Mesendoderm (in vitro differentiated cells): ENCODE data around the gene PANK2.

Experiments used
- DNase-seq: peaks from one replicate; pipeline ENCODE4 v3.0.0; 2013
- H2AK5ac ChIP-seq: 2 replicates; pipeline ENCODE4 v1.6.1; 2013; ENCODE audit warnings: low read length, inconsistent platforms
- H2BK120ac ChIP-seq: 2 replicates; pipeline ENCODE4 v1.6.1; 2013; ENCODE audit warnings: low read depth, mild to moderate bottlenecking, low read length, moderate library complexity, mixed read lengths
- H2BK15ac ChIP-seq: replicated peaks from 2 replicates; pipeline ENCODE4 v1.6.1; 2013; ENCODE audit warnings: low read depth, mild to moderate bottlenecking, moderate library complexity
- H2BK5ac ChIP-seq: 2 replicates; pipeline ENCODE4 v1.6.1; 2013; ENCODE audit warnings: low read length, inconsistent platforms
- H3K18ac ChIP-seq: 2 replicates; pipeline ENCODE4 v1.6.1; 2013; ENCODE audit warnings: mild to moderate bottlenecking, low read length, mixed read lengths
- H3K23ac ChIP-seq: one replicate; pipeline ENCODE4 v1.6.1; 2013; ENCODE audit warnings: low read length
- H3K27ac ChIP-seq: 2 replicates; pipeline ENCODE4 v1.5.1; 2013; ENCODE audit warnings: low read depth, mild to moderate bottlenecking, inconsistent platforms, low read length, moderate library complexity
- H3K27me3 ChIP-seq: 2 replicates; pipeline ENCODE4 v1.6.1; 2013; ENCODE audit warnings: low read length, control low read depth, mild to moderate bottlenecking, inconsistent platforms; ENCODE audit not compliant: insufficient read depth, poor library complexity
- H3K36me3 ChIP-seq: 2 replicates; pipeline ENCODE4 v1.6.1; 2013; ENCODE audit warnings: low read length, inconsistent platforms; ENCODE audit not compliant: control insufficient read depth, insufficient read depth
- H3K4ac ChIP-seq: one replicate; pipeline ENCODE4 v1.6.1; 2013; ENCODE audit warnings: low read depth, mild to moderate bottlenecking, low read length, moderate library complexity
- H3K4me1 ChIP-seq: 2 replicates; pipeline ENCODE4 v1.6.1; 2013; ENCODE audit warnings: low read depth, low read length, inconsistent platforms; ENCODE audit not compliant: control insufficient read depth
- H3K4me2 ChIP-seq: 2 replicates; pipeline ENCODE4 v1.6.1; 2013; ENCODE audit warnings: low read length
- H3K4me3 ChIP-seq: 2 replicates; pipeline ENCODE4 v1.5.1; 2013; ENCODE audit warnings: mild to moderate bottlenecking, low read length
- H3K56ac ChIP-seq: one replicate; pipeline ENCODE4 v1.6.1; 2013; ENCODE audit warnings: low read length
- H3K79me1 ChIP-seq: 2 replicates; pipeline ENCODE4 v1.6.1; 2013; ENCODE audit warnings: low read length, inconsistent platforms
- H3K79me2 ChIP-seq: 2 replicates; pipeline ENCODE4 v1.6.1; 2013; ENCODE audit warnings: mild to moderate bottlenecking, low read length; ENCODE audit not compliant: control insufficient read depth, insufficient read depth
- H3K9ac ChIP-seq: 2 replicates; pipeline ENCODE4 v1.6.1; 2013; ENCODE audit warnings: low read length, inconsistent platforms
- H4K5ac ChIP-seq: one replicate; pipeline ENCODE4 v1.6.1; 2013; ENCODE audit warnings: low read length
- H4K8ac ChIP-seq: one replicate; pipeline ENCODE4 v1.6.1; 2013; ENCODE audit warnings: low read depth, mild to moderate bottlenecking, control low read depth, low read length, moderate library complexity
- WGBS: extraction: QIAGEN DNeasy Blood & Tissue Kit; methylation state at CpG from one replicate; pipeline ENCODE4 v1.1.7; 2013; ENCODE audit warnings: low lambda C conversion rate, missing lambda C conversion rate; ENCODE audit not compliant: insufficient coverage; ENCODE audit errors: extremely low coverage; 5-methylcytosine and 5-hydroxymethylcytosine counted together

PANK2 gene

DNA sequence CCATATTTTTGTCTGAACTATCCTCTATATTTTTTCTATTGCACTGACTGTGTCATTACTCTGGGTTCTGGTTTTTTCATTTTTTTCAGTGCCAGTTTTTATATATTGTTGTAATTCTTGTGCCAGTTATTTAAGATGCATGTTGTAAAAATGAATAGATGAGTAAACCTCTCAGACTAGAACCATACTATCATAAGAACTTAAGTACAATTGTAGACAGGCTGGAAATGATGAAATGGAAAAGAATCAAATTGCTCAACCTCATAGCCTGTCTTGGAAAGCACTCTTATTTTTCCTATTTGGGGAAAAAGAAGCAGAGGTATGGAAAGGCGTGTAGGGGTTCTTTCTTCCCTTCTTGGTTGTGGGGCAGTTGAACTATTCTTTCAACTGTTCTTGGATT, 30.2 kb downstream of the PANK2 start:
- Histone ChIP-seq H3K27ac (no peak overlapping the region), H4K5ac (no peak overlapping the region), H2BK120ac (no peak overlapping the region), H3K23ac (no peak overlapping the region), H3K4me2 (no peak overlapping the region), H3K4me1 (no peaks in the 10 kb centered on the region), H3K4ac (no peak overlapping the region), H3K36me3 (peaks cover 15% of the 10 kb centered on the region), H3K79me1 (peaks cover 22% of the 10 kb centered on the region), H3K18ac (no peak overlapping the region), H3K27me3 (no peaks in the 10 kb centered on the region), H3K9ac (no peak overlapping the region), H2BK5ac (no peak overlapping the region), H2BK15ac (no peak overlapping the region), H4K8ac (no peak overlapping the region), H3K79me2 (peaks cover 45% of the 10 kb centered on the region), H3K56ac (no peak overlapping the region), H3K4me3 (no peak overlapping the region), H2AK5ac (no peak overlapping the region)
- WGBS: no CpG with 5 or more reads among the region's 1 CpG
- no peak for DNase-seq

DNA sequence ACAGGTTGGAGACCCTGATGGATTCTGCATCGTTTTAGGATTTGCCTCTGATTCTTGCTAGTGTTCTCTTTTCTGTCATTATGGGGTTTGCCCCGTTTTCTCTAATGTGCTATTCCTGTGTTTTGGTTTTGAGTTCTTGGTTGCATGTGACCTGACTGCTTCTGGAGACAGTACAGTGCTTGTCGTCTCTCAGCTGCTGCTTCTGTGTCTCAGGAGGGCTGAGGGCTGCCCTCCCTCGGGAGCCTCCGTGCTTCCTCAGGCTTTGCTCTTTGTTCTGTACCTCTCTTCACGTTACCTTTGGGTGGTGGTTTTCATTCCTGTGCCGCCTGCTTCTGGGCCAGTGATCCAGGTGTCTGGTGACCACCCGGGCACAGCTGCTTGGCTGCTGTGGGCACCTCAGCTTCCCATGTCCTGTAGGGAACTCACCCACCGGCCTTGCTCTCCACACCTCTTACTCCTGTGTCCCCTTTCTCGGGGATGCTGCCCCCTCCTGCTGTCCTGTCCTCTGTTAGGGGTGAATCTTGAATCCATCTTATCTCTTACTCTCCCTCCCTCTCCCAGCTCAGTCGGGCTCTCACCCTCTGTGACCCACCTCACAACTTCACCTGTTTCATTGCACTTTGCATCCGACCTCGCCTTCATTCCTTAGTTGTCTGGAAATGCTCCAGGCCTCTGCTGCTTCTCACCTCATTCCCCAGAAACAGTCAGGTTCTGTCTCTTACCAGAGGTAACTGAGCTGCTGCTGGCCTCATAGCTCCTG, 33.2 kb downstream of the PANK2 start:
- Histone ChIP-seq H4K5ac (no peak overlapping the region), H3K79me2 (peaks cover 24% of the 10 kb centered on the region), H2BK15ac (no peak overlapping the region), H3K4me3 (no peak overlapping the region), H3K4me2 (no peak overlapping the region), H3K9ac (no peak overlapping the region), H3K79me1 (peaks cover 19% of the 10 kb centered on the region), H2BK5ac (no peak overlapping the region), H3K4ac (no peak overlapping the region), H3K23ac (no peak overlapping the region), H3K18ac (no peak overlapping the region), H3K27ac (no peak overlapping the region), H3K56ac (no peak overlapping the region), H3K36me3 (peaks cover 11% of the 10 kb centered on the region), H2BK120ac (no peak overlapping the region), H2AK5ac (no peak overlapping the region), H4K8ac (no peak overlapping the region), H3K27me3 (no peaks in the 10 kb centered on the region), H3K4me1 (no peaks in the 10 kb centered on the region)
- no CpG with 5 or more reads among the region's 13 CpGs for WGBS
- DNase-seq: no peak

DNA sequence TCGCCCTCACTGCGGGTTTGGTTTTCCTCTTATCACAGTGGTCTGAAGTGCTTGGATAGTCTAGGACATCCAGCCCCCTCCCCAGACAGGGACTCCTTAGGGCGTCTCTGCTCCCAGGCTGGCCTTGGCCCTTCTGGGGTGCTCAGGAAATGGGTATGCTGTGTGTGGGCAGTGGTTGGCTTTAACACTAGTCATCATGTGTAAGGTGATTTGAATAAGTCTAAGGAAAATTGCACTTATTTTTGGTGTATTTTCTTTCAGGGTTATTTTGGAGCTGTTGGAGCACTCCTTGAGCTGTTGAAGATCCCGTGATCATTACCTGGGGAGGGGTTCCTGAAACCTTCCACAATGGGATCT, 33.8 kb downstream of the PANK2 start:
- Histone ChIP-seq H4K5ac (no peak overlapping the region), H3K23ac (no peak overlapping the region), H3K79me1 (peaks cover 18% of the 10 kb centered on the region), H2BK15ac (no peak overlapping the region), H3K4me1 (no peaks in the 10 kb centered on the region), H3K9ac (no peak overlapping the region), H4K8ac (no peak overlapping the region), H3K18ac (no peak overlapping the region), H2AK5ac (no peak overlapping the region), H3K4me3 (no peak overlapping the region), H3K4ac (no peak overlapping the region), H3K36me3 (peaks cover 11% of the 10 kb centered on the region), H3K27me3 (no peaks in the 10 kb centered on the region), H3K27ac (no peak overlapping the region), H2BK120ac (no peak overlapping the region), H3K4me2 (no peak overlapping the region), H2BK5ac (no peak overlapping the region), H3K79me2 (peaks cover 22% of the 10 kb centered on the region), H3K56ac (no peak overlapping the region)
- DNase-seq: no peak
- WGBS: no CpG with 5 or more reads among the region's 4 CpGs

DNA sequence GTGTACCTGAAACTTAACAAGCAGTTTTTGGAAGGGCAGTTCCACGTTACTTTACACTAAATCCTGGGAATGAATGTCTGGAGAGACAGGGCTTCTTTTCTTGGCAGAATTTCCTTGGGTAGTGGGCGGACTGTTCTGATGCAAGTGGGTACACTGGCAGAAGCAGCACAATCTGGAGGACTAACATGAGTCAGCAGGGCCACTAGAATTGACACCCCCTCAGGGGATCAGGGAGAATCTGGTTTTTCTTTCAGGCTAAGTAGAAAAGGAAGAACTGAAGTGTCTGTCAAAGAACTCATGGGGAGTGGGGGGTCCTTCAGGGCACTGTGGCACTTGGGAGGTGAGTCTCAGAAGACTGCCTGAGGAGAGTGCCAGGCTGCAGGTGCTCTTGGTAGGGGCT, 34.6 kb downstream of the PANK2 start:
- no peak overlapping the region for H2AK5ac ChIP-seq
- DNase-seq: no peak
- H3K79me1 ChIP-seq: peaks cover 14% of the 10 kb centered on the region
- H2BK5ac ChIP-seq: no peak overlapping the region
- H3K4me3 ChIP-seq: no peak overlapping the region
- no peaks in the 10 kb centered on the region for H3K27me3 ChIP-seq
- H4K5ac ChIP-seq: no peak overlapping the region
- H3K56ac ChIP-seq: no peak overlapping the region
- H2BK15ac ChIP-seq: no peak overlapping the region
- H3K36me3 ChIP-seq: peaks cover 9% of the 10 kb centered on the region
- no peak overlapping the region for H3K18ac ChIP-seq
- H2BK120ac ChIP-seq: no peak overlapping the region
- no peak overlapping the region for H4K8ac ChIP-seq
- WGBS: no CpG with 5 or more reads among the region's 2 CpGs
- H3K9ac ChIP-seq: no peak overlapping the region
- H3K79me2 ChIP-seq: peaks cover 15% of the 10 kb centered on the region
- H3K4me1 ChIP-seq: no peaks in the 10 kb centered on the region
- H3K23ac ChIP-seq: no peak overlapping the region
- no peak overlapping the region for H3K27ac ChIP-seq
- H3K4ac ChIP-seq: no peak overlapping the region
- H3K4me2 ChIP-seq: no peak overlapping the region

GRCh38 chr20:3924304-3925112, 35.3 kb downstream of the PANK2 start:
- Histone ChIP-seq H3K27me3 (no peaks in the 10 kb centered on the region), H3K79me2 (peaks cover 13% of the 10 kb centered on the region), H2BK5ac (no peak overlapping the region), H4K5ac (no peak overlapping the region), H3K27ac (no peak overlapping the region), H3K36me3 (peaks cover 9% of the 10 kb centered on the region), H4K8ac (no peak overlapping the region), H3K4me1 (no peaks in the 10 kb centered on the region), H3K4ac (no peak overlapping the region), H2BK15ac (no peak overlapping the region), H3K4me3 (no peak overlapping the region), H3K23ac (no peak overlapping the region), H3K56ac (no peak overlapping the region), H3K18ac (no peak overlapping the region), H2BK120ac (no peak overlapping the region), H3K4me2 (no peak overlapping the region), H2AK5ac (no peak overlapping the region), H3K9ac (no peak overlapping the region), H3K79me1 (peaks cover 14% of the 10 kb centered on the region)
- no peak for DNase-seq
- no CpG with 5 or more reads among the region's 13 CpGs for WGBS
